NCI-H1694 (cell line): ENCODE measurements around the gene CLEC1B.
"Not testable (repeated sequence)": the region's sequence is repeated elsewhere in the genome, so short reads cannot be mapped to it uniquely, and the experiment has no call there.

Source experiments
- DNase-seq: peaks from one replicate; lab custom pipeline; 2025; lab: John Stamatoyannopoulos, UW

Gene CLEC1B

DNA sequence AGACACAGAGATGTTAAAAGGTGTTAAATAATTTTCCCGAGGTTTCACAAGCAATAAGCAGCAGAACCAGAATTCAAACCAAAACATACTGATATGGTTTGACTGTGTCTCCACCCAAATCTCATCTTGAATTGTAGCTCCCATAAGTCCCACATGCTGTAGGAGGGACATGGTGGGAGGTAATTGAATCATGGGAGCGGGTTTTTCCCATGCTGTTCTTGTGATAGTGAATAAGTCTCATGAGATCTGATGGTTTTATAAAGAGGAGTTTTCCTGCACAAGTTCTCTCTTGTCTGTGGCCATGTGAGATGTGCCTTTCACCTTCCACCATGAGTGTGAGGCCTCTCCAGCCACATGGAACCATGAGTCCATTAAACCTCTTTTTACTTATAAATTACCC is 24.2 kb downstream of the CLEC1B start:
- not testable (repeated sequence) for DNase-seq

DNA sequence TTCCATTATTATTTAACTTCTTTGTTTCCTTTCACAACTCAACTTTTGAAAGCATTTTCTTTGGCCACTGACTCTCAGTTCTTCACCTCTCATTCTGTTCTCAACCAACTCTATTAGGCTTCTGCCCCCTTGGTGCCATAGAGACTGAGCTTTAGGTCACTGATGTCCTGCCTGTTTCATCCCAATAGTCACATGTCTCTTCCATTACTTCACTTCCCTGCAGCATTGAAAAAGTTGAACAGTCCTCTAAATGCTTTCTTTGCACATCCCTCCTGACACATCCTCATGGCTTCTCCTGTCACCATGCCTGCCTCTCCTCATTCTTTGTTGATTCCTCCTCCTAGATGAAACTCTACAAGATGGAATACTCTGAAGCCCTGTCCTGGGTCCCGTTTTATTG is 25.0 kb downstream of the CLEC1B start:
- DNase-seq: no peak

DNA sequence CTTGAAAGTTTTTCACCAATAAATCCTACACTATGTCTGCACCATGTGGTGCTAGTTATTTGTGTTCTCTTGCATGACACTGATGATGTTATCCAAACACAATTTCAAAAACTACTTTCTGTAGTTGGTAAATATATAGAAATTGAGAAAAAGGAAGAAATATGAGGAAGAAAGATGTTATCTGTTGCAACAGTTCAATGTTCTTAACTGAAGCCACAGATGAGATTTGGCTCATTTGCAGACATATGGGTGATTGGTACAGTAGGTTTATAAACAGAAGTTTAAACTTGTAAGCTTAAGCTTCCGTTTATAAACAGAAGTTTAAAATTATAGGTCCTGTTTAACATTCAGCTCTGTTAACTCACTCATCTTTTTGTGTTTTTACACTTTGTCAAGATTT is 27.7 kb downstream of the CLEC1B start, which contains the start of gene CLEC12A:
Gene CLEC12A (plus strand): TSS at position 229 of the 400 bp plus-strand sequence. CDS start 188 bp downstream, outside the sequence.
- no peak for DNase-seq

DNA sequence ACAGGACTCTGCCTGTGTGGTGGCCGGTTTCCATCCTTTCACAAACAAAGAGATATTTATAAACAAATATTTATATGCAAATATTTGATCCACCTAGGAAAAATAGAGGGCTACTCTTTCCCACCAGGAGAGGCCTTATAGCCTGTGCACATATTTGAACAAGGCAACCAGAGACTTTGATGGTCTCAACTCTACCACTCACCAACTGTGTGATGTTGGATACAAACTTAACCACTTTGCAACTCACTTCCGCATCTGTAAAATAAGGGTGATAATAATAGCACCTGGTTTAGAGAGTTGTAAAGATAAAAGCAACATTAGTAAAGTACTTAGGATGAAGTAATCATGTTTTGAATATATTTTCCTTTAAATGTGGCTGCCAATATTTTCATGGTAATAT is 29.2 kb downstream of the CLEC1B start:
- no peak for DNase-seq

DNA sequence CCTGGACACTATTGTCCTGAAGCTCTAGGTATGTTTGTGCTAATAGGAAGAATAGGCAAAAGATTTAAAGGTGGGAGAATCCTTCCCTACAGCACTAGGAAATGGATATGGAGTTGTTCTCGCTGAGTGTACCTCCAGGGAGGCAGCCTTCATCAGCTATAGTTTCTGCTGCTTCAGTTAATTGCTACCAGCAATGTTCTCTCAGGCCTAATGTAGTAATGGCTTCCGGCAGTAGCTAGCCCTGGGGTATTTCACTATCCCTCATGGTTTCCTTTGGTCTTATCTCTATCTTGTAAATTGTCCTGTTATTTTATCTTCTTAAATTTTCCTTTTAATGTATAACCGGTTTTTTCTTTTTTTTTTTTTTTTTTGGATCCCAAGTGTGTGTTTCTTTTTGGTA is 37.0 kb downstream of the CLEC1B start:
- no peak for DNase-seq

DNA sequence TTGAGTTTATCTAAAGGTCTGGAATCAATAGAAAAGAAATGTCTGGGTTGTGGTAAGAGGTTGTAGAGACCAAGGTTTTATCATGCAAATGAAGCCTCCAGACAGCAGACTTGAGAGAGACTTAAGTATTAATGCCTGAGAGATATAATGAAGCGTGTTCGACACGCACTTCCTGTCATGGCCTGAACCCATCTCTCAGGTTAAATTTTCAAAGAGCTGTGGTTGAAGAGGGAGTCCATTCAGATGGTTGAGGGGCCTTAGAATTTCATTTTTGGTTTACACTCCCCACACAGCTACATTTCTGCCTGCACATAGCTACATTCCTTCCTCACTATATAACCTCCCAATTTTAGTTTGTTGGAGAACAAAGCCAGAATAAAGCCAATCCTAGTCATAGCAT is 37.8 kb downstream of the CLEC1B start:
- no peak for DNase-seq

DNA sequence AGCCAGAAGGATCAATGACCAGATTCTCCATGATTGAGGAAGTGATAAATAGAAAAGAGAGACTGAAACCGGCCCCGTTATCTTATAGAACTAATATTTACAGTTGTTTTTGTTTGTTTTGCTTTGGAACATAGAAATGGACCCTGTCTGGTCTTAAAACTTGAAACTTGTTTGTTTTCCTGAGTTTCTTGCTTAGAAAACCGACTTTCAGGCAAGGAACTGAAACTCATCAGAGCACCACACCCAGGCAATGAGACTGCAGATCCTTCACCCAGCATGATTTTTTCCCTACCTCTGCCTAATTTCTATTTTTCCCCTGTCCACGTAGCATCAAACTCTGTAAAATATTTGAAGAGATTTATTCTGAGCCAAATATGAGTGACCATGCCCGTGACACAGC is 38.3 kb downstream of the CLEC1B start:
- no peak for DNase-seq

DNA sequence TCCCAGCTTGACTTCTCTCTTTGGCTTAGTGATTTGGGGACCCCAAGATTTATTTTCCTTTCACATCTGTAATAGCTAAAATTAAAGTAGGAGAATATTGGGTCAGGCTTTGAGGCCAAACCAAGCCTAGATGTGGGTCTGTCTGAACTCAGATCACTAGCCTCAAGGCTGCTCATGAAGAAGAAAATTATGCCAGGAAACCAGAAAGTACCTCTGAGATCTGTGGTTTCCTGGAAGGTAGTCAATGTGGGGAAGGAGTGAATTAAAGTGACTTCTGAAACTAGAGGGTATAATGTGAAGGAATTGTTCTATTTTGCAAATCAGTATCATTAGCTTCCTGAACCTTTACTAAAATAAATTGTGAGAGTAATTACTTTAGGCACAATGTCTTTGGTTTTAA is 41.1 kb downstream of the CLEC1B start:
- DNase-seq: no peak

DNA sequence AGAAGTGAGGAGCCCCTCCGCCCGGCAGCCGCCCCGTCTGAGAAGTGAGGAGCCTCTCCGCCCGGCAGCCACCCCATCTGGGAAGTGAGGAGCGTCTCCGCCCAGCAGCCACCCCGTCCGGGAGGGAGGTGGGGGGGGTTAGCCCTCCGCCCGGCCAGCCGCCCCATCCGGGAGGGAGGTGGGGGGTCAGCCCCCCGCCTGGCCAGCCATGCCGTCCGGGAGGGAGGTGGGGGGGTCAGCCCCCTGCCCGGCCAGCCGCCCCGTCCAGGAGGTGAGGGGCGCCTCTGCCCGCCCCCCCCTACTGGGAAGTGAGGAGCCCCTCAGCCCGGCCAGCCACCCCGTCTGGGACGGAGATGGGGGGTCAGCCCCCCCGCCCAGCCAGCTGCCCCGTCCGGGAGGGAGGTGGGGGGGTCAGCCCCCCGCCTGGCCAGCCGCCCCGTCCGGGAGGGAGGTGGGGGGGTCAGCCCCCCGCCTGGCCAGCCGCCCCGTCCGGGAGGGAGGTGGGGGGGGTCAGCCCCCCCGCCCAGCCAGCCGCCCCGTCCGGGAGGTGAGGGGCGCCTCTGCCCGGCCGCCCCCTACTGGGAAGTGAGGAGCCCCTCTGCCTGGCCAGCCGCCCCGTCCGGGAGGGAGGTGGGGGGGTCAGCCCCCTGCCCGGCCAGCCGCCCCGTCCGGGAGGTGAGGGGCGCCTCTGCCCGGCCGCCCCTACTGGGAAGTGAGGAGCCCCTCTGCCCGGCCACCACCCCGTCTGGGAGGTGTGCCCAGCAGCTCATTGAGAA is 45.8 kb downstream of the CLEC1B start:
- not testable (repeated sequence) for DNase-seq

DNA sequence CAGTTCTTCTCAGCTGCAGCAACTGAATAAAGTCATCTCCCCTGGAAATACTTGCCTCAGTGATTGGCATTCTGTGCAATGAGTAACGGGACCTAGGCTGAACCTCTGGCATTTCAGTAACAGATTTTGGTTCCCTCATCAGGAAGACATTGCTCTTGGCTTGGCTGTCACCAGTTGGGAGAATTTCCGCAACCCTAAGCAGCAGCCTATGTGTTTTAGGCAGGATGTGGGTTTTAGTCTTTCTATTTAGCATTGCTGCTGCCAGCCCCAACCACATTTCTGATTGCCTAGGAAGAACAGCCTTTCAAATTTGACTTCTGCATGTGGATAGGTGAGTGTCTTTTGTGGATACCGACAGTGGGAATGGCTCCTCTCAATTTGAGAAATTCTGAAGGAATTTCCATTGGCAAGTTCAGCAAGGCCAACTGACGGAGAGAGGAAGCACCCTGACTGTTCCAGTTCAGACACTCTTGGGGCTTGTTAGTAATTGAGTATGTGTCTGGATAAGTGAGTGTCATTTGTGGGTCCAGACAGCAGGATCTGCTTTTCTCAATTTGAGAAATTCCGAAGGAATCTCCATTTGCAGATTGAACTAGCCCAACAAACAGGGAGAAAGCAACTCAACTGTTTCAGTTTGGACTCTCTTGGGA is 47.8 kb downstream of the CLEC1B start:
- DNase-seq: no peak

DNA sequence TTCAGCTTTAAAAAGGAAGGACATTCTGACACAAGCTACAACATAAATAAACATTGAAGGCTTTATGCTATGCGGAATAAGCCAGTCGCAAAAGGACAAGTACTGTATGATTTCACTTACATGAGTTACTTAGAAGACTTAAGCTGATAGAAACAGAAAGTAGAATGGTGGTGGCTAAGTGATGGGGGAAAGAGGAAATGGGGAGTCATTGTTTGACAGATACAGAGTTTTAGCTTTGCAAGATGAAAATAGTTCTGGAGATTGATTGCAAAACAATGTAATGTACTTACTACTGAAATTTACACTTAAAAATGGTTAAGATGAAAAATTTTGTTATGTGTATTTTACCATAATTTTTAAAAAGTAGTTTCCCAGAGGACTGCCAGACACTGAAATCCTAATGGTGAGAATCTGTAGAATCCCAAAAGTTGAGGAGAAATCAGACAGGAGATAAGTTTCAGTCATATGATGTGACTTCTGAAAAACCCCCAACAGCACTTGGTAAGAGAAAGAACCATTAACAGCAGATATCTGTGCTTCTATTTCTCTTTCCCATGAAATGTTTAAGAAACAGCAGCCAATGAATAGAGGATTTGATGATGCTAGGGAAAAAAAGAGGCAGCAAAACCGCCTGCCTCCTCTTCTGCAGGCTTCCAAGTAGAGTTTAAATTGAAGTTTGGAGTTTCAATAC is 50.2 kb downstream of the CLEC1B start:
- DNase-seq: no peak

DNA sequence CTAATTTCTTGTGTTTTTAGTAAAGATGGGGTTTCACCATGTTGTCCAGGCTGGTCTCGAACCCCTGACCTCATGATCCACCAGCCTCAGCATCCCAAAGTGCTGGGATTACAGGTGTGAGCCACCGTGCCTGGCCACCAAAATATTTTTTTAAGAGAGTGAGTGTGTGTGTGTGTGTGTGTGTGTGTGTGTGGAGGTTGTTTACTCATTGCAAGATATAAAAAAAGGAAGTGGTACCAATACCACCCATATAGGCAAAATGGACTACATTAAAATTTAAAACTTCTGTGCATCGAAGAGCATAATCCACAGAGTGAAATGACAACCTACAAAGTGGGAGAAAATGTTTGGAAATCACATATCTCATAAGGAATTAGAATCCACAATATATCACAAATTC is 51.2 kb downstream of the CLEC1B start:
- no peak for DNase-seq

DNA sequence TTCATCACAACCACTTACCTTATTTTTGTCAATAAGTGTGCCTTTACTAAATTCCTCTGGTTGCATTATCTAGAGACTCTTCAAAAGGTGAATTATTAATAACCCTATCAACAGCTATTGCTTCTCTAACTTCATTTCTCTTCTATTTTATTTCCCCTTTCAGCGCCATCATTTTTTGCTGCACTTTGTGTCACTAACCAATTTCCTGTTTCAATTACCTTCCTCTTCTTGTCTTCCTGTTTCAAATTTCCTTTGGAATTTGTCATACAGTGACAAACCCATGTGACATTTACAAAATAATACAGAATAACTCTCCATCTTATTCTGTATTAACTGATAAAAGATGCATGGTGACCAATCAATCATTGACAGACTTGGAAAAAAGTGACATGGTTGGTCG is 54.5 kb downstream of the CLEC1B start:
- no peak for DNase-seq

DNA sequence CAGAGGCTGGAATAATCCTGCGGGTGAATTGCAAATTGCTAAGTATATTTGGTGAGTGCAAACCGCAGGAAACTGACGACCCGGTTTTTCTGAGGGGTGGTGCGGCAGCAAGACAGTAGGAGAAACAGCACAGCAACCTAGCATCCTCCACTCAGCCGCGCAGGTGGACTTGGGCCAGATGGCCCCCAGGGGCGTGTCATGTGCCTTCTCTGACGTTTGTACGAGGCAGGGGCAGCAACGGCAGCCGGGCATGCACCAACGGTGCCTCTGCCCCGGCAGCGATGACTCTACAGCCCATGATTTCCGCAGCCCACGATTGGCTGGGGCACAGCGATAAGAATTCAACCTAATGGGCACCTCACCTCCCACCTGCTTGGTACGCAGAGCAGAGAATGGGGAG is 55.7 kb downstream of the CLEC1B start:
- DNase-seq: no peak
